ENCODE measurements around the gene GFM1. TPM values are rescaled to one million over a fixed set of nuclear protein-coding genes. Genes with fewer than 3 reads are reported as not detected.
A peak's percentile ranks its signal among the peaks of the same experiment; 100 is the strongest.

The GFM1 gene
- polyA plus RNA-seq, 4 donors = 41.0 to 54.3 (median 46.0) TPM

GRCh38 chr3:158723991-158724390 lies 79.7 kb downstream of the GFM1 start:
- no peak for DNase-seq (ENCODE audit: low read depth in 4 of 4, low spot score in 2 of 4)

- no peak for DNase-seq (ENCODE audit: low read depth in 4 of 4, low spot score in 2 of 4)
These were observed 81.2 kb downstream of the GFM1 start for GRCh38 chr3:158725348-158726011.

- DNase-seq (ENCODE audit: low read depth in 4 of 4, low spot score in 2 of 4) = peak in 1 of 4 donors; percentile 68
These were observed 83.1 kb downstream of the GFM1 start for GRCh38 chr3:158727206-158728060.

GRCh38 chr3:158728061-158728377 lies 83.7 kb downstream of the GFM1 start:
- no peak for DNase-seq (ENCODE audit: low read depth in 4 of 4, low spot score in 2 of 4)

GRCh38 chr3:158728851-158729250 lies 84.5 kb downstream of the GFM1 start:
- DNase-seq (ENCODE audit: low read depth in 4 of 4, low spot score in 2 of 4) = no peak

- no peak for DNase-seq (ENCODE audit: low read depth in 4 of 4, low spot score in 2 of 4)
These were observed 87.2 kb downstream of the GFM1 start for GRCh38 chr3:158731486-158731885.

GRCh38 chr3:158731938-158732855 lies 87.9 kb downstream of the GFM1 start, which contains the start of gene RARRES1:
RARRES1 (minus strand) TSS chr3:158732457; CDS start chr3:158732415, 42 bp downstream.
- DNase-seq (ENCODE audit: low read depth in 4 of 4, low spot score in 2 of 4) = peak in 1 of 4 donors; percentile 38

- DNase-seq (ENCODE audit: low read depth in 4 of 4, low spot score in 2 of 4) = no peak
These were observed 88.5 kb downstream of the GFM1 start for GRCh38 chr3:158732856-158733200.

- DNase-seq (ENCODE audit: low read depth in 4 of 4, low spot score in 2 of 4) = no peak
These were observed 89.3 kb downstream of the GFM1 start for GRCh38 chr3:158733656-158734055.

GRCh38 chr3:158735296-158736033 lies 91.1 kb downstream of the GFM1 start:
- DNase-seq (ENCODE audit: low read depth in 4 of 4, low spot score in 2 of 4) = no peak

- DNase-seq (ENCODE audit: low read depth in 4 of 4, low spot score in 2 of 4) = no peak
These were observed 93.1 kb downstream of the GFM1 start for GRCh38 chr3:158737410-158737809.

- DNase-seq (ENCODE audit: low read depth in 4 of 4, low spot score in 2 of 4) = no peak
These were observed 93.8 kb downstream of the GFM1 start for GRCh38 chr3:158737976-158738615.

- DNase-seq (ENCODE audit: low read depth in 4 of 4, low spot score in 2 of 4) = no peak
These were observed 94.3 kb downstream of the GFM1 start for GRCh38 chr3:158738653-158739052.

- no peak for DNase-seq (ENCODE audit: low read depth in 4 of 4, low spot score in 2 of 4)
These were observed 94.8 kb downstream of the GFM1 start for GRCh38 chr3:158739078-158739477.

- no peak for DNase-seq (ENCODE audit: low read depth in 4 of 4, low spot score in 2 of 4)
These were observed 95.3 kb downstream of the GFM1 start for GRCh38 chr3:158739661-158740060.

Other genes with a start within 250 kb of the GFM1 start
- 10 to 100 TPM; 48.5 to 65.4 (median 54.9) TPM for gene MLF1, start 73.3 kb upstream of the GFM1 start, polyA plus RNA-seq (ENCODE audit: insufficient read length in 4 of 4)
- 10 to 100 TPM; 27.2 to 36.1 (median 31.1) TPM for gene LXN, start 28.1 kb downstream of the GFM1 start, polyA plus RNA-seq (ENCODE audit: insufficient read length in 4 of 4)
- gene RARRES1, start 87.9 kb downstream of the GFM1 start, polyA plus RNA-seq (ENCODE audit: insufficient read length in 4 of 4) = 10 to 100 TPM in 3 of 4 donors, 1 to 10 TPM in 1; 7.2 to 33.0 (median 12.8) TPM
- 10 to 100 TPM; 46.9 to 55.5 (median 50.6) TPM for gene MFSD1, start 157.5 kb downstream of the GFM1 start, polyA plus RNA-seq (ENCODE audit: insufficient read length in 4 of 4)

Data from left renal cortex interstitium (tissue), 4 donors.